HG03521 (cell line): ENCODE results near the gene ASAH2.

Experiments used
- ATAC-seq: cut with Tn5 transposase; IDR thresholded peaks from one replicate; pipeline ENCODE4 v1.9.1; 2021; ENCODE audit warnings: mild to moderate bottlenecking, moderate library complexity; ENCODE audit not compliant: unreplicated experiment

Gene ASAH2

GRCh38 chr10:50210876-50211275 lies 40.4 kb downstream of the ASAH2 start:
- ATAC-seq: no peak
